ENCODE data around the gene PPP6R1.

Gene PPP6R1

DNA sequence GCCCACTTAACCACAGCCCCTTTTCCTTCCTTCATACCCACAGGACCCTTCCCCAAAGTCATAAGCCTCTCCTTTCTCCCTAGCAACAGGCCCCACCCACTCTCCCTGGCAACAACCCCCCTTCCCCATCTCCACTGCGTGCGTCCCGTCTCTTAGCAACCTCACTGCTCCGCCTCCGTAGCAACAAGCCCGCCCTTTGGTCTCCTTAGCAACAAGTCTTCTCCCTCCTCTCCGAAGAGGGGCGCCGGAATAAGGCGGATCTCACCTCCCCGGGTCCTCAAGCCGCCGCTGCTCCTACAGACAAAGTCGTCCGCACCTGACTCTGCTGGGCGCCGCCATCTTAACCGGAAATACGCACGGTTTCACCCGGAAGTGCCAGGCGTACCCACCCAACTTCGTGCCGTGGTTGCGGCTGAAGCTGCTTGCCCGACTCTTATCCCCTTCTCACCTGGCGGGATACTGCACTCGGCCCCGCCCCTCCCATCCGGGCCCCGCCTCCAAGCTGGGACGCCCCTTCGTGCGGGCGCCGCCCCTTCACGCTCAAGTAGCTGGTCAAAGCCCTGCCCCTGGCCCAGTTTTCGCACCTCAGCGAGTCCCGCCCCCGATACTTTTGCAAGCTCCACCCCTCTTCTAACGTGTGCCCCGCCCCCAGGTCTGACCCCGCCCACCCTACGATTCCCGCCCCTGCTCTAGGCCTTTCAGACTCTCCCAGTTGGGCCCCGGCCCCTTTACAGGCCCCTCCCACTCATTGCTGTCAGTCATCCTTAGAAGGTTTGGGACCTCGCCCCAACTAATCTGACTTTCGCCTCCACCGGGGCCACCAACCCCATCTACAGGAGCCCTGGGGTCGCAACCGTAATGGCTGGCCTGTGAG, 21.2 kb upstream of the PPP6R1 start, which contains the start of gene HSPBP1:
TSS of gene HSPBP1 (minus strand) at position 341 of the 874 bp plus-strand sequence. CDS start 502 bp downstream, outside the sequence.
- DNase-seq (ENCODE audit: low spot score) (peak; percentile 84), FAIRE-seq (peak; percentile 15)

DNA sequence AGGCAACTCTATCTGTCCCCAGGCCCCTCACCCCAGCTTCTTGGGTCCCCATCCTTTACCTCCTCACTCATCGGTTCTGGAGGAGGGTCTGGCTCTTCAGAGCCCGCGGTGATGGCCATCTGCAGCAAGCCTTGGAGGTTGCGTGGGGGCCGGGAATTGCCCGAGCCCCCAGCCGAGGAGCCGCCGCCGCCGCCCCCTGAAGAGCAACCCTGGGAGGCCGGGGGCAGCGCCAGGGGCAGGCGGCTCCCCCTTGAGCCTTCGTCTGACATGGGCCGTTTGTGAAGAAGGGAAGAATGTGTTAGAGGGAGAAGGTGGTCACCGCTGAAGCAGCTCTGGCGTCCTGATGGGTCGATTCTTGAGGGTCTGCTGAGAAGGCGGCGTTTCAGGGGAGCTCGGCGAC, 20.5 kb upstream of the PPP6R1 start:
- FAIRE-seq = no peak
- DNase-seq (ENCODE audit: low spot score) = no peak

DNA sequence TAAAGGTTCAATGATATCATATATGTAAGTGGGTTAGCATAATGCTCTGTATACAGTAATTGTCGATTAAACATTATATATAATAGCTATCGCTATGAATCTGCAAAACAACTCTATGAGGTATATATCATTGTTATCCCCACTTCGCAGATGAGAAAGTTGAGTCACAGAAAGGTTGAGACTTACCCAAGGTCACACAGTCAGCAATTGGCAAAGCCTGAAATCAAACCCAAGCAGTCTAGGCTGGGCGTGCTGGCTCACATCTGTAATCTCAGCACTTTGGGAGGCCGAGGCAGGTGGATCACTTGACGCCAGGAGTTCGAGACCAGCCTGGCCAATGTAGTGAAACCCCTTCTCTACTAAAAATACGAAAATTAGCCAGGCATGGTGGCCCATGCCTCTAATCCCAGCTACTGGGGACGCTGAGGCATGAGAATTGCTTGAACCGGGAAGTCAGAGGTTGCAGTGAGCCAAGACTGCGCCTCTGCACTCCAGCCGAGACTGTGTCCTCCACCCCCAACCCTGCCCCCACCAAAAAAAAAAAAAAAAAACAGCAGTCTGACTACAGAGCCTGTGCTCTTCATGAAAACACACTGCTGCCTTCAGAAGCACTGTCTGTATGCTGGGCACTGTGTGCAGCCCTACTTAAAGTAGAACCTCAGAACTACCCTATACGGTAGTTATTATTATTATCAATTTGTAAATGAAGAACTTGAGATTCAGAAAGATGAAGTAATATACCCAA, 19.7 kb upstream of the PPP6R1 start:
- FAIRE-seq (no peak), DNase-seq (ENCODE audit: low spot score) (no peak)

DNA sequence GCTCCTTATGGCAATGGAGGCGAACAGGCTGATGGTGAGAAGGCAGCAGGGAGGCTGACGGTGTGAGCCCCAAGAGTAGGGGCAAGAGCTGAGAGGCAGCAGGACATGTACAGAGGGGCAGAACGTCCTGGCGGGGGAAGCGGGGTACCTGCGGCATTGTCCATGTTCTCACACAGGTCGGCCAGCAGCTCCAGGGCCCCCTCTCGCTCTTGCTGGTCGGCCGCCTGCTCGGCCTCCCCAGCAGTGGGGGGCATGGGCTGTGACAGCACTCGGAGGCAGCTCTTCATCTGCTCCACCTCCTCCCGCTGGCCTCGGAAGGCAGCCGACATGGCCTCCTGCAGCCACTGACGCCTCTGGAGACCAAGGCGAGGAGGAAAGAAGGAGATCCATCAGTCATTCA, 18.7 kb upstream of the PPP6R1 start:
- DNase-seq (ENCODE audit: low spot score) (no peak), FAIRE-seq (no peak)

DNA sequence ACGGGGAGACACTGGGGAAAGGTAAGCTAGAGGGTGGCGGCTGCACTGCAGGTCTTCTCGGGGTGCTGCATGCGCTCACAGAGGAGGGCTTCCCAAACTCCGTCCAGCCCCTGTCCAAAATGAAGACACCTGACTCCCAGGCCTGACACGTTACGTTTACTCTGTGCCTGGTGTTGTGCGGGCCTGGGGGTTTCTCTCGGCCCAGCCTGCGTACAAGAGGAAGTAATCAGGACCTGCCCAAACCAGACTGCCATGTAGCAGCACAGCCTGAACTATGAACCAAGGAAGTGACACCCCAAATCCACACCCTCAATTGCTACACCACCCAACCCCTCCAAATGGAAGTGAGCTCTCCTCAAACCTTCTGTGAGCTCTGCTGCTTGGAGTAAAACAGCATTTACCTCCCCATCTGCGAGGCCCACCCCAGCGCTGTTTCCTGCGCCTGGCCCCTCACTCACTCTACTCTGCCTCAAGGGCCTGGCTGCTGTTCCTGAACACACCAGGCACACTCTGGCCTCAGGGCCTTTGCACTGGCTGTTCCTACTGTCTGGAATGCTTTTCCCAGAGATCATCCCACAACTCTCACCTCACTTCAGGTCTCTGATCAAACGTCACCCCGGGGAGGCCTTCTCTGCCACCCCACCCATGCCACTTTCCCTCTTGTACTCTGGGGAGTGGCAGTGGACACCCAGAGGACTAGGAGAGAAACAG, 18.1 kb upstream of the PPP6R1 start:
- FAIRE-seq (no peak), DNase-seq (ENCODE audit: low spot score) (no peak)

DNA sequence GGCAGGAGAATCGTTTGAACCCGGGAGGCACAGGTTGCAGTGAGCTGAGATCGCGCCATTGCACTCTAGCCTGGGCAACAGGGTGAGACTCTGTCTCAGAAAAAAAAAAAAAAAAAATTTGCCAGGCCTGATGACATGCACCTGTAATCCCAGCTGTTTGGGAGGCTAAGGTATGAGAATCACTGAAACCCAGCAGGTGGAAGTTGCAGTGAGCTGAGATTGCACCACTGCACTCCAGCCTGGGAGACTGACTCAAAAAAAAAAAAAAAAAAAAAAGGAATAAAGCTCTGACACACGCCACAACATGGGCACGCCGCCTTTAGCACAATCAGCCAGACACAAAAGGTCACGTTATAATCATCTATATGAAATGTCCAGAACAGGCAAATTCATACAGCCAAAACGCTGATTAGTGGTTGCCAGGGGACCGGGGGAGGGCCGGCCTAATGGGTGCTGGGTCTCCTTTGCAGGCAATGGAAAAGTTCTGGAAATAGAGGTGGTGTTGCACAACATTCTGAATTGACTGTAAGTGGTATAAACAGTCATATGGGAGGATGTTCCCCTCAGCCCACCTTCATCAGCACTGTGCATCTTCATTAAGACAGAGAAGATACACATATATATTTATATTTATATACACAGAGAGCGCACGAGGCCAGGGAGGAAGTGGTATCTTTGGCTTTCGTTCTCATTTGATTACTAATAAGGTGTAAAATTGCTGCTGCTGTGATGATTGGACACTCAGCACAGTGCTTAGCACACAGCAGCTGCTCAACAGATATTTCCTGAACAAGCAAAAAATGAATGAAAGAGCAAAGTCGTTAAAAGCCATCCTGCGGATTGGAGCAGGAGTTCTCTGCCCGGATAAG, 17.3 kb upstream of the PPP6R1 start:
- DNase-seq (ENCODE audit: low spot score) (no peak), FAIRE-seq (no peak)

DNA sequence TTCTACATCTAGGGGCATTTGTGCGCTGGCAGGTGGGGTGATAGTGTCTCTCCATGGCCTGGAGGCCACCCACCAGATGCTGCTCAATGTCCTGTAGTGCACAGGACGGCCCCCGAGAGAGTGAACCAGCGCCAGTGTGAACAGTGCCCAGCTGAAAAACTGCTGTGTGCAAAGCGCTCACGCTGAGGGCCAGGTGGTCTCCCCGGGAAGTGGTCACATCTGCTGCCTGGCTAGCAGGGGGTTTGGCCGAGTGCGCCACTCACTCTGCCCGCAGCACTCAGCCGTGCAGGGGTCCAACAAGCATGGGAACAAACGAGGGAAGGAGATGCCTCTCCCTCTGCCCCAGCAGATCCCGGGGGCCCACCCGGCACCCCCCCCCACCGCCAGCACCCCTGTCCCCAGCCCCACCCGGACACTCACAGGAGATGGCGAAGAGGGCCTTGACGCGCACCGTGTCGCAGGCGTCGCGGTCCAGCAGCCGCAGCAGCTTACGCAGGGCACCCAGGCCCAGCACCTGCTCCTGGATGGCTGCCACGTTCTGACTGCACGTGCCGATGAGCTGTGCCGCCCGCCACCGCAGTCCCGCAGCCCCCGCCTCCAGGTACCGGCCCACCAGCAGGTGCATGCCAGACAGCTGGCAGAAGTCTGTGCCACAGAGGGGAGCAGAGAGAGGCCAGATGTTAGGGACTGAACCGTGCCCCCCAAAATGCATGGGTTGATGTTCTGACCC, 15.3 kb upstream of the PPP6R1 start:
- DNase-seq (ENCODE audit: low spot score) = no peak

DNA sequence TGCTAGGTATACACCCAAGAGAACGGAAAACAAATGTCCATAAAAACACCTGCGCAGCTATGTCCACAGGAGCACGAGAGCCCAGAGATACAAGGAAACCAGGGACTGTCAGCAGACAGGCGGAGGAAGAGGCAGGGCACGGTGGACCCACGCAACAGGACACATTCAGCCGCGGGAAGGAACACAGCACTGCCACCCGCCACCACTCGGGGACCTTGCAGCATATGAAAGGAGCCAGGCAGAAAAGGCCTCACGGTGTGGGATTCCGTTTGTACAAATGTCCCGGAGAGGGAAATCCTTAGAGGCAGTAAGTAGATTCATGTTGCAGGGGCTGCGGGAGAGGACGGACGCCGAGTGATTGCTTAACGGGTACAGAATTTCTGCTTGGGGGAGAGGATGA, 13.3 kb upstream of the PPP6R1 start:
- FAIRE-seq (no peak), DNase-seq (ENCODE audit: low spot score) (no peak)

More for the DNA sequence above, 15.3 kb upstream of the PPP6R1 start:
- FAIRE-seq = no peak

DNA sequence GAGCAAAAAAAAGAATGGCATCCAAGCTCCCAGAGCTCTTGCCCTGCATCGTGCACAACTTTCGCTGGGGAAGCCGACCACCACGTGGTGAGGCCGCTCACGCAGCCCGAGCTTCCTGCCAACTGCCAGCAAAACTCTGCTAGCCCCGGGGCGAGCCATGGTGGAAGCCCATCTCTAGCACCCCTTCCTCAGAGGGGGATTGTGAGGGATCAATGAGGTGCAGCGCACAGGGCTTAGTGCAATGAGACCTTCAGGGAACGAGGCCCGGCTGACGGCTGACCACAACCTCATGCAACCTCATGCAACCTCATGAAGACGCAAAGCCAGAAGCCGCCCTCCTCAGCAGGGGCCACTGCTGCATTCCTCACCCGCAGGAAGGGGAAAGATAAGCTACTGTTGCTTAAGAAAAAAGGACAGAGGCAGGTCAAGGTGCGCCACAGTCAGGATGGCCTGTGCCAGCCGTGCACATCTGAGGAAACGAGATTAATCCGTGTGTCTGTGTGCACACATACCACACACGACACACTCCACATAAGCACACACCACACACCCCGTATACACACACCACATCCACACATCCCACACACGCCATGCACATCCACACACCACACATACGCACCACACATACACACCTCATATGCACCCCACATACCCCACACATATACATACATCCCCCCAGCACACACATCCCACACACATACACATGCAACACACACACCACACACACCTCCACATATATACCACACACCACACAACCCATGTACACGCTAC, 11.5 kb upstream of the PPP6R1 start:
- DNase-seq (ENCODE audit: low spot score) = no peak
- no peak for FAIRE-seq

DNA sequence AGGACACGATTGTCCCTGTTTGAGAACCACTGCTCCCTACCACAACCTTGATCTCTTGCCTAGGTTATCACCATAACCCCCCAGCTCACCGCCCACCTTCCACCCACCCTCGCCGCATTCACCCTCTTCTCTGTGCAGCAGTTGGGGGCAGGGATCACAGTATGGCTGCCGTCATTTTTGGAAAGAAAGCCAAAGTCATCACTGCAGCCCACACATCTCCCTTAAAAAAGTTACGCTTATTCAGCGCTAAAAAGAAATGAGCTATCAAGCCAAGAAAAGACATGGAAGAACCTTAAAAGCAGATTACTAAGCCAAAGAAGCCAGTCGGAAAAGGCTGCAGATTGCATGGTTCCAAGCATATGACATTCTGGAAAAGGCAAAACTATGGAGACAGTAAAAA, 10.5 kb upstream of the PPP6R1 start:
- FAIRE-seq = no peak

DNA sequence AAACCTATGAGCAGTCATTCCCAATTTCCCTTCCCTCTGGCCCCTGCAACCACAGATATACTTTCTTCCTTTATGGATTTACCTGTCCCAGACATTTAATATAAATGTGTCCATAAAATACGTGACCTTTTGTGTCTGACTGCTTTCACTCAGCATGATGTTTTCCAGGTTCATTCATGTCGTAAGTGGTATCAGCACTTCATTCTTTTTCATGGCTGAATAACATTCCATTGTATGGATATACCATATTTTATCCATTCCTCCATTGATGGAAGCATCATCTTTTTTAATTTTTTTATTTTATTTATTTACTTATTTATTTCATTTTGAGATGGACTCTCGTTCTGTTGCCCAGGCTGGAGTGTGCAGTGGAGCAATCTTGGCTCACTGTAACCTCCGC, 8.0 kb upstream of the PPP6R1 start:
- DNase-seq (ENCODE audit: low spot score) (no peak), FAIRE-seq (no peak)

More for the DNA sequence above, 10.5 kb upstream of the PPP6R1 start:
- DNase-seq (ENCODE audit: low spot score) = no peak

DNA sequence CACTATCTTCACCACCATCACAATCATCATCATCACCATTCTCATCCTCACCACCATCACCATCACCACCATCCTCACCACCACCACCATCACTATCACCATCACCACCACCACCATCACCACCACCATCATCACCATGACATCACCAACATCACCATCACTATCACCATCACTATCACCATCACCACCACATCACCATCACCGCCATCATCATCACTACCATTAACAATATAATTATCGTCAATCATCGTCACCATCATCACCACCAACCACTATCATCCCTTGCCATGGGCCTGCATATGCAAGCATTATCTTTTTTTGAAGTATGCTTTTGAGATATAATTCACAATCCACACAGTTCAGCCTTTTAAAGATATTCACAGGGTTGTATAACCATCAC, 7.6 kb upstream of the PPP6R1 start:
- no peak for DNase-seq (ENCODE audit: low spot score)
- no peak for FAIRE-seq

DNA sequence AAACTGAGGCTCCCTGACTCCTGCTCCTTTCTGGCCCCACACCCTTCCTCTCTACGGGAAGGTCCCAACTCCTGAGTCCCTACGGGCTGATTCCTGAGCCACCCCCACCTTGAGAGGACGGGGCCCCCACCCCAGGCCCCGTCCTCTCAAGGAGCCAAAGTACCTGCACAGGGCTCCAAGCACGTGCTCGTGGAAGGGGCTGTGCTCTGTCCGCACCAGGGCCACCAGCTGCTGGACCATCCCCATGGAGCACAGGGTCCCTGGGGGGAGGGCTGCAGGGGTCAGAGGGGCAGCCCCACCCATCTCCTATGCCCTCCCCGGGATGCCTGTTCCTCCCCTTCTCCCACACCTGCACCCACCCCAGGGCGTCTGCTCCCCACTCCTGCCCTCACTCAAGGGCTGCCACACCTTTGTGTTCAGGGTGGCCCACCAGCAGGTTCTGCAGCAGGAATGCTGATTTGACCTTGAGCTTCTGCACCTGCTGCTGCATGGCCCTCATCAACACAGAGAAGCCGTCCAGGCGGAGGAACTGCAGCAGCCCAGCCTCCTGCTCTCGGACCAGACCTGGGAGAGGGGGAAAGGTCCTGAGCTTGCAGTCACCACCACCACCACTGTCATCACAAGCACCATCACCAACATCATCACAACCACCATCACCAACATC, 7.0 kb upstream of the PPP6R1 start:
- FAIRE-seq = no peak
- DNase-seq (ENCODE audit: low spot score) = no peak

DNA sequence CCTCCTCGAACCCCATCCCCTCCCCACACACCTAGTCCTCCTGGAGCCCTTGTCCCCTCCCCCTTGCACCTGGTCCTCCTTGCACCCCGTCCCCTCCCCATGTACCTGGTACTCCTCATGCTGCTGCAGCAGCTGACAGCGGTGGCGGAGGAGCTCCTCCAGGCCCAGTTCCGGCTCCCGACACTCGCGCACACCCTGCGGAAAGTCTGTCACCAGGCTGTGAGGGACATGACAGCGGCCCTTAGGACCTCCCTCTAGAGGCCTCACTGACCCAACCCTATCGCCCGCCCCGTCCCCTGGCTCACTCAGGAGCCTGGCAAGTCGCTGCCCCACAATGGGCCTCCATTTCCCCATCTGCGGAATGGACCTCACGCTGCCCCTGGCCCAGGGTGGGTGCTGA, 6.4 kb upstream of the PPP6R1 start:
- DNase-seq (ENCODE audit: low spot score) (no peak), FAIRE-seq (no peak)

DNA sequence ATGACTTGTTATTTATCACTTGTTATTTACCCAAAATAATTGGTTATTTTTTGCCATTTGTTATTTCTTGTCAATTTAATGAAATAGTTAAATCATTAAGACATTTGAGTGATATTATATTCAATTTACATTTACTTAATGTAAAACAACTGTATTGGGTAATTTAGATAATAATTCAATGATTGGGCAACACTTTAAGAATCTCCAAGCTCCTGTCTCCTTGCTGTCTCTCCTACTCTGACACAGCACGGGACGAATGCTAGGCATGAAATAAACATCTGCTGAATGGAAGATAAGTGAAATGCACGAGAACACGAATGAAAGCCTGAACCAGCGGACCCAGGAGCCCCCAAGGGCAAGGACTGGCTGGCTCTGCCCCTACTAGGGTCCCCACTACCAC, 5.7 kb upstream of the PPP6R1 start:
- no peak for FAIRE-seq
- DNase-seq (ENCODE audit: low spot score) = no peak

DNA sequence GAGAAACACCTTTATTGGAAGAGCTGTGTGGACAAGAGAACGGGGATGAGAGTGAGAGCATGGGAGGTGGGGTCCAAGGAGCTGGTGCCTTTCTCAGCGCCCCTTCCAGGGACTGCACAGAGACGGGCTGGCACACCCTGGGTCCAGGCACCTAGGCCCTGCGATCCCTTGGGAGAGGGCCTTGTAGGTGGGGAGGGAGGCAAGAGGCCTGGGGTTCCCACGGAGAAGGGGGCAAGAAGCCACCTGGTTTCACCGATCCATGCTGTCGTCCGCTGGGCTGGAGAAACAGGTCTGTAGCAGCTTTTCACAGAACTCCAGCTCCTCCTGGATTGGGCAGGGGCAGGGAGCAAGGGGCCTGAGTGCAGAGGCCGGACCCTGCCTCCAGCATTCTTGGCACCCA, 3.5 kb upstream of the PPP6R1 start:
- FAIRE-seq (no peak), DNase-seq (ENCODE audit: low spot score) (no peak)

DNA sequence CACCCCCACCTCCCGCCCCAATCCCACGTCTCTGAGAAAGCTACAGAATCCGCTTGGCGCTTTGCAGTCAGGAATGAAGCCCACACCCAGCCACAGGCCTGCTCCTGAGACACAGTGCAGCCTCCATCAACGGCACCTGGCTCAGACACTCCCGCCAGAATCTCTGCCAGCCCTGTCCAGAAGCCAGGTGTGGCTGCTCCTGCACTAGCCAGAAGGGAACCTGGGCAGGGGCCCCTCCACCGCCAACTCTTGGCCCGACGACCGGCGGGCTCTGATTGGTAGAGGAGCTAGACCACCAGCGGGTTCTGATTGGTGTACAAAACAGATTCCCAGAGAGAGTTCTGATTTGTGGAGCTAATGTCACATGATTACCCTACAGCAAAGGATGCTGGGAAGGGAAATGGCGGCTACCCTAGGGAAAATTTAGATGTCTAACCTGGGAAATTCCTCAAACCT, 2.9 kb upstream of the PPP6R1 start:
- no peak for FAIRE-seq

DNA sequence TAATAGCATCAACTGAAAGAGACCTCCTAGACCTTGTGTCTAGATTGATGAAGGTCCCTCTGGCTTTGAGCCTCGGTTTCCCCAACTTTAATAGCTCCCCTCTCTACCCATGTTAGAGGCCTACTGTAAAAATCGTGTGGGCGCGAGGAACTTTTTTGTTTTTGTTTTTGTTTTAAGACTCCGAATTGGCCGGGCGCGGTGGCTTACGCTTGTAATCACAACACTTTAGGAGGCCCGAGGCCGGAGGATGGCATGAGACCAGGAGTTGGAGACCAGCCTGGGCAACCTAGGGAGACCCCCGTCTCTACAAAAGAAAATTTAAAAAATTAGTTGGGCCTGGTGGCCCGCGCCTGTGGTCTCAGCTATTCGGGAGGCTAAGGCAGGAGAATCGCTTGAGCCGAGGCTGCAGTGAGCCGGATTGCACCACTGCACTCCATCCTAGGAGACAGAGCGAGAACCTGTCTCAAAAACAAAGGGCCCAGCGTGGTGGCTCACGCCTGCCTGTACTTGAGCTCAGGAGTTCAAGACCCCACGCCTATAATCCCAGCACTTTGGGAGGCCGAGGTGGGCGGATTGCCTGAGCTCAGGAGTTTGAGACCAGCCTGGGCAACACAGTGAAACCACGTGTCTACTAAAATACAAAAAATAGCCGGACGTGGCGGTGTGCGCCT, 858 bp upstream of the PPP6R1 start:
- FAIRE-seq = no peak

More for the DNA sequence above, 2.9 kb upstream of the PPP6R1 start:
- DNase-seq (ENCODE audit: low spot score) = no peak

More for the DNA sequence above, 858 bp upstream of the PPP6R1 start:
- DNase-seq (ENCODE audit: low spot score) = no peak

Measured in RCC 7860 (cell line).